Keratinocyte (primary cell): ENCODE results near the gene MOCS2. TPM values are rescaled to one million over a fixed set of nuclear protein-coding genes. Genes with fewer than 3 reads are reported as not detected.

ENCODE experiments used
- DNase-seq: peaks from one replicate; pipeline ENCODE4 v3.0.0-alpha.2; 2011; ENCODE audit warnings: low read depth, missing footprints, low spot score
- FAIRE-seq: peaks from 2 replicates; lab custom pipeline; 2011; peaks lifted over from hg19 to GRCh38; lab: Jason Lieb, UNC
- H2AFZ ChIP-seq: 2 replicates; pipeline ENCODE4 v1.6.0; 2012; ENCODE audit warnings: low read length, control low read depth, inconsistent platforms; ENCODE audit not compliant: control insufficient read depth
- H3K27ac ChIP-seq: 2 replicates; pipeline ENCODE4 v1.5.1; 2011; ENCODE audit warnings: low read length; ENCODE audit not compliant: control insufficient read depth, insufficient read depth
- H3K27me3 ChIP-seq: 3 replicates; pipeline ENCODE4 v1.6.0; 2011; ENCODE audit warnings: low read length; ENCODE audit not compliant: control insufficient read depth, insufficient read depth; ENCODE audit errors: extremely low read depth
- H3K36me3 ChIP-seq, 2 experiments: 2 replicates in 1 of 2; 3 replicates in 1 of 2; pipeline ENCODE4 v1.5.1; 2011; ENCODE audit warnings: low read length in 2 of 2, mild to moderate bottlenecking in 1 of 2; ENCODE audit not compliant: control insufficient read depth in 2 of 2, insufficient read depth in 2 of 2; ENCODE audit errors: extremely low read depth in 1 of 2
- H3K4me1 ChIP-seq: 3 replicates; pipeline ENCODE4 v1.5.1; 2011; ENCODE audit warnings: low read length; ENCODE audit not compliant: control insufficient read depth, insufficient read depth; ENCODE audit errors: extremely low read depth
- H3K4me2 ChIP-seq: 3 replicates; pipeline ENCODE4 v1.6.0; 2011; ENCODE audit warnings: low read depth, low read length; ENCODE audit not compliant: control insufficient read depth, insufficient read depth; ENCODE audit errors: extremely low read depth
- H3K4me3 ChIP-seq, 3 experiments: fragments of 200-600 bp in 1 of 3; sonication (generic) in 1 of 3; 2 replicates in 2 of 3; 3 replicates in 1 of 3; pipeline ENCODE4 v1.5.1; 2011 to 2016; ENCODE audit warnings: low read length in 3 of 3, mild to moderate bottlenecking in 3 of 3, control low read depth in 2 of 3, inconsistent platforms in 1 of 3, low read depth in 1 of 3, mixed read lengths in 1 of 3, mixed run types in 1 of 3, moderate library complexity in 1 of 3; ENCODE audit not compliant: control insufficient read depth in 2 of 3, insufficient read depth in 2 of 3; ENCODE audit errors: extremely low read depth in 1 of 3
- H3K79me2 ChIP-seq: 2 replicates; pipeline ENCODE4 v1.6.0; 2012; ENCODE audit warnings: low read length; ENCODE audit not compliant: control insufficient read depth, insufficient read depth
- H3K9ac ChIP-seq: 3 replicates; pipeline ENCODE4 v1.6.0; 2011; ENCODE audit warnings: low read length; ENCODE audit not compliant: control insufficient read depth, insufficient read depth; ENCODE audit errors: extremely low read depth
- H3K9me1 ChIP-seq: 3 replicates; pipeline ENCODE4 v1.6.0; 2011; ENCODE audit warnings: low read length; ENCODE audit not compliant: control insufficient read depth, insufficient read depth; ENCODE audit errors: extremely low read depth
- H3K9me3 ChIP-seq: 2 replicates; pipeline ENCODE4 v1.5.1; 2012; ENCODE audit warnings: low read depth, low read length; ENCODE audit not compliant: control insufficient read depth
- H4K20me1 ChIP-seq: 3 replicates; pipeline ENCODE4 v1.6.0; 2011; ENCODE audit warnings: low read length; ENCODE audit not compliant: control insufficient read depth, insufficient read depth; ENCODE audit errors: extremely low read depth
- CTCF ChIP-seq, 3 experiments: IDR thresholded peaks in 1 of 3; conservative IDR thresholded peaks in 1 of 3; optimal IDR thresholded peaks in 1 of 3; 2 replicates in 2 of 3; 3 replicates in 1 of 3; pipeline versions ENCODE3 to v1.5.1; 2011; ENCODE audit warnings: low read length in 3 of 3, mild to moderate bottlenecking in 3 of 3, moderate library complexity in 2 of 3, control low read depth in 1 of 3, inconsistent platforms in 1 of 3; ENCODE audit not compliant: insufficient read depth in 2 of 3; ENCODE audit errors: extremely low read depth in 1 of 3
- EZH2 ChIP-seq: IDR thresholded peaks from one replicate; pipeline ENCODE4 v1.6.1; 2012; ENCODE audit warnings: inconsistent platforms, mild to moderate bottlenecking, low read length, moderate library complexity
- dilution Hi-C: fragments of 300-500 bp; cut with MboI; formaldehyde crosslinking; loops from one replicate; pipeline ENCODE4 v1.7.0; 2020; ENCODE audit warnings: low sequenced_read_pairs; ENCODE audit not compliant: extremely low pct_ligation_motif_present
- polyA plus RNA-seq, 5 experiments: library from polyadenylated mRNA; depleted of rRNA in 3 of 5; stranded (reverse) in 3 of 5; stranded (forward) in 1 of 5; unstranded in 1 of 5; fragments of >200 nt; gene quantifications; 1 replicate in 1 of 5; 2 replicates in 3 of 5; 3 replicates in 1 of 5; pipeline versions ENCODE4 v1.2.1 to v1.2.3, GENCODE V29; 2011 to 2012; ENCODE audit warnings: missing spikeins in 2 of 5, low read depth in 1 of 5, low replicate concordance in 1 of 5

Gene MOCS2
- polyA plus RNA-seq, 1 donor (not counting 4 experiments of a cell fraction or from before 2014, with no cell fraction given), result 54.3 TPM

GRCh38 chr5:53084546-53085255, 24.9 kb downstream of the MOCS2 start:
- no peak for TF ChIP-seq EZH2
- no peak for TF ChIP-seq CTCF (optimal IDR thresholded peaks at IDR 0.05 in 1 of 3, IDR thresholded peaks at IDR 0.05 in 1 of 3, conservative IDR thresholded peaks at IDR 0.05 in 1 of 3; ENCODE audit: extremely low read depth in 1 of 3, insufficient read depth in 2 of 3, low read length in 3 of 3)
- H3K9ac ChIP-seq, result no peak overlapping the region
- no peaks in the 10 kb centered on the region for H4K20me1 ChIP-seq
- H3K9me3 ChIP-seq, result no peaks in the 10 kb centered on the region
- no peak overlapping the region for H2AFZ ChIP-seq
- no peak overlapping the region for H3K4me3 ChIP-seq
- no peaks in the 10 kb centered on the region for H3K27me3 ChIP-seq
- no peaks in the 10 kb centered on the region for H3K79me2 ChIP-seq
- H3K4me2 ChIP-seq, result no peak overlapping the region
- no peak overlapping the region for H3K27ac ChIP-seq
- H3K4me1 ChIP-seq, result no peaks in the 10 kb centered on the region
- no peaks in the 10 kb centered on the region for H3K9me1 ChIP-seq
- FAIRE-seq, result no peak
- dilution Hi-C loops, result no loop called here
- no peak for DNase-seq
- peaks cover 51 to 62% of the 10 kb centered on the region in 2 experiments for H3K36me3 ChIP-seq

DNA sequence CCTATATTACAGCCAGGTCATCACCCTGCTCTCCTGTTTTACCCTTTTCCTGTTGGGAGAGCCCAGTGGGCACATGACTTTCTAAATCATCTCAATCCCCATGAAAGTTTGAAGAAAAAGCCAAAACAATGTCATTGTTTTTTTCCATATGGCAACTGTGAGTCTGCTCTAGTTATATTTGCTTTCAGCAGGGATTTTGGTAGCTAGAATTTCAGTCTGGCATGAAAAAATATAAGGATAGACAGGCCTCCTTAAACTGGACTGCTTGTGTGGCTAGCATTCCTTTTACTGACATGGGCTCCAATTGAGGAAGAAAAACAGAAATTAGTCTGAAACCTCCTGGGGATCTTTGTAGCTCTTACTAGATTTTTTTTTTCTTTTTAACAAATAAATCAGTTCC, 25.6 kb downstream of the MOCS2 start:
- TF ChIP-seq CTCF (optimal IDR thresholded peaks at IDR 0.05 in 1 of 3, IDR thresholded peaks at IDR 0.05 in 1 of 3, conservative IDR thresholded peaks at IDR 0.05 in 1 of 3; ENCODE audit: extremely low read depth in 1 of 3, insufficient read depth in 2 of 3, low read length in 3 of 3), result no peak
- TF ChIP-seq EZH2, result no peak
- Histone ChIP-seq H3K79me2 (no peaks in the 10 kb centered on the region), H3K9me1 (no peaks in the 10 kb centered on the region), H3K9me3 (no peaks in the 10 kb centered on the region), H3K36me3 (peaks cover 49 to 58% of the 10 kb centered on the region in 2 experiments), H3K4me2 (no peak overlapping the region), H3K27ac (no peak overlapping the region), H3K4me3 (no peak overlapping the region), H3K27me3 (no peaks in the 10 kb centered on the region), H4K20me1 (no peaks in the 10 kb centered on the region), H3K4me1 (no peaks in the 10 kb centered on the region), H3K9ac (no peak overlapping the region), H2AFZ (no peak overlapping the region)
- dilution Hi-C loops, result no loop called here
- no peak for DNase-seq
- FAIRE-seq, result no peak
